ENCODE results near the gene MSL1. TPM values are rescaled to one million over a fixed set of nuclear protein-coding genes. Genes with fewer than 3 reads are reported as not detected.

The MSL1 gene
- total and polyA plus RNA-seq, 9 of the 15 experiments (the other 6 are each of a cell fraction or from before 2014, with no cell fraction given) = 13.8 to 120 (median 61.9) TPM

DNA sequence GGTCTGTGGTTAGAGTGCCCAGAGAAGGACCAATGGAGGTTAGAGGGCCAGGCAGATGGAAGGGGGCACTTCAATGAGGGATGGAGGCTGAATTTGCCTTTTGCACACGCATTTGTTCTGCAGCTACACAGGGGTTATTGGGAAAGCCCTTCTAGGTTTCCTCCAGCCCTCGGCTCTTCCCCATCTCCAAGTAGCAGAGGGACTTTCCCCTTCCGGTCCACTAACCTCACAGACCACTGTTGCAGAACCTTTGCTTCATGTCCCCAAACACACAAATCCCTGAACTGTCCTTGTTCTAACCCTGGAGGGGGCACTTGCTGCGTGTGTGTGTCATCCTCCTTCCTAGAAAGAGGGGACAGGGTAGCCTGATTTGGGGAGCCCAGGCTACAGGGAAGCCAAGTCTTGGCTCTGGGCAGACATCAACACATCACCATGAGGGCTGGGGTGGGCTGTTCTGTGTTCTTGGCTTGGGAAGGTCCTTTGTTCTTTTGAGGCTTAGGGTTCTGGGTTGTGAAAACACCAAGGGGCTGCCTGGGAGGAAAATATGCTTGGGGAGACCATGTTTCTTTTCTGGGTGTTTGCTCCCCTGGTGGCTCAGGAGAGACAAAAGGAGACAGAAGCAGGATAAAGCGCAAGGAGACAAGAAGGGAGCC, 14.1 kb upstream of the MSL1 start:
- Histone ChIP-seq H4K20me1 (replicated peaks; ENCODE audit: control insufficient read depth, insufficient read depth, low read length) (no peaks in the 10 kb centered on the region), H3K36me3 (ENCODE audit: control insufficient read depth, insufficient read depth, low read length) (no peaks in the 10 kb centered on the region), H3K9me1 (ENCODE audit: control insufficient read depth, insufficient read depth, low read length) (no peaks in the 10 kb centered on the region), H3K4me2 (ENCODE audit: insufficient read depth, low read length) (no peak overlapping the region; the same call in 1 of the 2 replicates), H3K4me1 (replicated peaks in 1 of 2; ENCODE audit: control insufficient read depth in 2 of 2, insufficient read depth in 2 of 2, low read length in 2 of 2) (peaks cover 56 to 73% of the 10 kb centered on the region in 2 experiments), H3K27ac (ENCODE audit: extremely low read depth, low read depth, low read length) (peak overlapping the region; percentile 50), H3K79me2 (ENCODE audit: control insufficient read depth, insufficient read depth, low read length) (no peaks in the 10 kb centered on the region), H3K9me3 (replicated peaks; ENCODE audit: control insufficient read depth, insufficient read depth, low read depth, low read length) (no peaks in the 10 kb centered on the region), H3K4me3 (no peak overlapping the region), H3K9ac (ENCODE audit: insufficient read depth in 1 of 2, low read depth in 2 of 2, low read length in 2 of 2) (peak overlapping the region; percentile 52 to 84), H2AFZ (ENCODE audit: low read depth, low read length) (peak overlapping the region; percentile 99), H3K27me3 (ENCODE audit: control insufficient read depth in 2 of 2, insufficient read depth in 2 of 2, low read length in 2 of 2) (no peaks in the 10 kb centered on the region)
- ChIA-PET CTCF (ENCODE audit: low intra/inter-chr PET ratio) (no interaction called here), POLR2A (interaction anchor here (0.6 to 0.7 kb wide), 2 partner anchors 52 to 436 kb away, joined by 3 read pairs; no protein-coding TSS in a partner anchor)
- TF ChIP-seq ZBTB8A (IDR thresholded peaks at IDR 0.05; ENCODE audit: partially characterized antibody) (no peak), HSF4 (CRISPR knock-in tag; IDR thresholded peaks at IDR 0.05; ENCODE audit: borderline replicate concordance) (no peak), RFX7 (CRISPR knock-in tag; IDR thresholded peaks at IDR 0.05) (no peak), SMC3 (conservative IDR thresholded peaks at IDR 0.05; ENCODE audit: insufficient read depth, low read depth, low read length) (no peak)
- in situ Hi-C loops (cut with MboI) (no loop called here), intact Hi-C loops (cut with micrococcal nuclease) (no loop called here)
- 63% methylated on average over 5 of the region's 5 CpGs for WGBS (ENCODE audit: insufficient coverage, low coverage, missing lambda C conversion rate)
- no peak for DNase-seq (ENCODE audit: extremely low read depth in 1 of 4, low spot score in 3 of 4)
- BruUV-seq (replicated peaks) = no TSS peak
- ATAC-seq = no peak
- no peak for FAIRE-seq
